ENCODE measurements around the gene HKDC1. TPM values are rescaled to one million over a fixed set of nuclear protein-coding genes. Genes with fewer than 3 reads are reported as not detected.

HKDC1 gene
- total RNA-seq, 1 donor from 2014 or later, result 42.0 TPM

GRCh38 chr10:69209787-69210484, 10.2 kb upstream of the HKDC1 start:
- DNase-seq (ENCODE audit: low read depth), result no peak
- TF ChIP-seq CTCF (conservative IDR thresholded peaks at IDR 0.05; ENCODE audit: low read depth, low read length), result no peak
- no peak overlapping the region for H3K4me3 ChIP-seq (ENCODE audit: low read depth, low read length)

DNA sequence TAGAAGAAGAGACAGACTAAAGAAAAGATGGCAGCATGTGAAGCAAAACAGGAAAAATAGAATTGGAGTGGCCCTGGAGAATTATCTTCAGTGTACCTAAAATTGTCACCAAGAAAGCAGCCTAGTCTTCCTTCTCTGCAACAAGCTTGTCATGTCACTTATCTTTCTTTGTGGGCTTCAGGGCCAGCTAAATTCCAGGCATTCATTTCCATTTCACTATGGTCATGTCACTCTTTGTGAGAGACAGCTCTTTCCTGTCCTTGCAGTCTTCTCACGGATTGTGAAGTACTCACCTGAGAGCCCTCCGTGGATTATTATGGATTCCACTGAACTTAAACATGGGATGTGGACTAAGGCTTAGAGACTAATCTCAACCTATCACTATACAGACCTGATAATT, 9.0 kb upstream of the HKDC1 start:
- TF ChIP-seq CTCF (conservative IDR thresholded peaks at IDR 0.05; ENCODE audit: low read depth, low read length), result no peak
- no peak for DNase-seq (ENCODE audit: low read depth)
- no peak overlapping the region for H3K4me3 ChIP-seq (ENCODE audit: low read depth, low read length)

DNA sequence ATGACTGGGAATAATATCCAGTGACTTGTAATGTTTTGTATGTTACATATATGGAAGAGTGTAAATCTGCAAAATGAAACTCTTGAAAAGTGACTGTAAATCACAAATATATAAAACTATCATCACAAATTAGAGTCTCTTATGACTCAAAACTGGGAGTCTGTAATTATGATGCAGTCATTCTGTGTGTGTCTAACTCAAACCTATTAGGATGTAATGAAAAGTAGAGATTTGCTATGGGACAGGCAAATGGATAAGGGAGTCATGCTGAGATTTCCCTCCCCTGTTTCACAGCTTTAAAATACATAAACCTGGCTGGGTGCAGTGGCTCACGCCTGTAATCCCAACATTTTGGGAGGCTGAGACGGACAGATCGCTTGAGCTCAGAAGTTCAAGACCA, 8.6 kb upstream of the HKDC1 start:
- no peak for TF ChIP-seq CTCF (conservative IDR thresholded peaks at IDR 0.05; ENCODE audit: low read depth, low read length)
- H3K4me3 ChIP-seq (ENCODE audit: low read depth, low read length), result no peak overlapping the region
- DNase-seq (ENCODE audit: low read depth), result no peak

DNA sequence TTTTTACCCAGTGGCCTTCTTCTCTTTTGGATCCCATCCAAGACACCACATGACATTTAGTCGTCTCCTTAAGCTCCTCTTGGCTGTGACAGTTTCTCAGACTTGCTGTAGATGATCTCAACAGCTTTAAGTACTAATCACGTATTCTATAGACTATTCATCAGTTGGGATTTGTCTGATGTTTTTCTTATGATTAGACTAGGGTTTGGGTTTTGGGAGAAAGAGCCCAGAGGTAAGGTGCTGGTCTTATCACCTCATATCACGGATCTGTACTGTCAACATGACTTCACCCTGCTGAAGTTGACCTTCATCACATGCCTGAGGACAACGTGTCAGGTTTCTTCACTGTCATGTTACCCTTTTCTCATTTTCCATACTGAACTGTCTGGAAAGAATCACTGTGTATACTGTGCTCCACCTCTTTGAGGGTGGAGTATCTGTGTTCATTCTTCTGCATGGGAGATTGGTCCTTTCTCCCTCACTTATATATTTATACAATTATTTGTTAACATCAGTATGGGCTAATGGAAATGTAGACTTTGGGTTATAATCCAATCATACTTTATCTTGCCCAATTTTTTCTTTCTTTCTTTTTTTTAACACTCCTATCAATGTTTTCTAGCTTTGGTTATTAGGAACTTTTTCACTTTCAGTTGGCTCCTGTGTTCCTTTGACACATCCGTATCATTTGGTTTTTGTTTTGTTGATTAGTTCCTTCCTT, 6.4 kb upstream of the HKDC1 start:
- no peak overlapping the region for H3K4me3 ChIP-seq (ENCODE audit: low read depth, low read length)
- no peak for DNase-seq (ENCODE audit: low read depth)

GRCh38 chr10:69214666-69215131, 5.4 kb upstream of the HKDC1 start:
- DNase-seq (ENCODE audit: low read depth), result no peak
- TF ChIP-seq CTCF (conservative IDR thresholded peaks at IDR 0.05; ENCODE audit: low read depth, low read length), result no peak

More for the DNA sequence above, 6.4 kb upstream of the HKDC1 start:
- no peak for TF ChIP-seq CTCF (conservative IDR thresholded peaks at IDR 0.05; ENCODE audit: low read depth, low read length)

GRCh38 chr10:69215405-69216171, 4.5 kb upstream of the HKDC1 start:
- no peak for DNase-seq (ENCODE audit: low read depth)
- no peak overlapping the region for H3K4me3 ChIP-seq (ENCODE audit: low read depth, low read length)
- no peak for TF ChIP-seq CTCF (conservative IDR thresholded peaks at IDR 0.05; ENCODE audit: low read depth, low read length)

More at GRCh38 chr10:69214666-69215131, 5.4 kb upstream of the HKDC1 start:
- no peak overlapping the region for H3K4me3 ChIP-seq (ENCODE audit: low read depth, low read length)

Data from epithelial cell of proximal tubule (primary cell).